GM18861 (cell line): ENCODE measurements around the gene POU2F1.
A peak's percentile ranks its signal among the peaks of the same experiment; 100 is the strongest.
"Not testable (repeated sequence)": the region's sequence is repeated elsewhere in the genome, so short reads cannot be mapped to it uniquely, and the experiment has no call there.

Experiments
- ATAC-seq: cut with Tn5 transposase; IDR thresholded peaks from one replicate; pipeline ENCODE4 v1.9.1; 2021; ENCODE audit not compliant: unreplicated experiment

Gene POU2F1

DNA sequence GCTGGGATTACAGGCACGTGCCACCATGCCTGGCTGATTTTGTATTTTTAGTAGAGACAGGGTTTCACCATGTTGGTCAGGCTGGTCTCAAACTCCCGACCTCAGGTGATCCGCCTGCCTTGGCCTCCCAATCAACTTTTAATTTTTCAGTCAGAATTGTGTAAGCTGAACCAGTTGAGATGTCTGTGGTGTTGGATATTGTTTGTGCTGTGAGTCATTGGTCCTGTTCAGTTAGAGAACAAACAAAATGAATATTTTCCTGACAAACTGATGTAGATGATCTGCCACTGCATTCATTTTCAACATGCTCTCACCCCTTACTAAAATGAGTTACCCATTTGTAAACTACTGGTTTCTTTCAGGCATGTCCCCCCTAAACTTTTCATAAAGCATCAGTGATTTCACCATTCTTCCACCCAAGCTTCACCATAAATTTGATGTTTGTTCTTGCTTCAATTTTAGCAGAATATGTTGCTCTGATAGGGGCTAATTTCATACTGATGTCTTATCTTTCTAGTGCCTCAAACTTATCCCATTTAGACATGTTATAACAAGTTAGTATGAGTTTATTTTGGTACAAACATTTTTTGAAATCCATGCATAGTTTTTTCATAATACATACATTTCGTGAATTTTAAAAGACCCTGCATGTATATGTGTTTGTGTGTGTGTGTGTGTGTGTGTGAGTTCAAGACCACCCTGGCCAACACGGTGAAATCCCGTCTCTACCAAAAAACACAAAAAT lies 15.2 kb upstream of the POU2F1 start:
- ATAC-seq = not testable (repeated sequence)

DNA sequence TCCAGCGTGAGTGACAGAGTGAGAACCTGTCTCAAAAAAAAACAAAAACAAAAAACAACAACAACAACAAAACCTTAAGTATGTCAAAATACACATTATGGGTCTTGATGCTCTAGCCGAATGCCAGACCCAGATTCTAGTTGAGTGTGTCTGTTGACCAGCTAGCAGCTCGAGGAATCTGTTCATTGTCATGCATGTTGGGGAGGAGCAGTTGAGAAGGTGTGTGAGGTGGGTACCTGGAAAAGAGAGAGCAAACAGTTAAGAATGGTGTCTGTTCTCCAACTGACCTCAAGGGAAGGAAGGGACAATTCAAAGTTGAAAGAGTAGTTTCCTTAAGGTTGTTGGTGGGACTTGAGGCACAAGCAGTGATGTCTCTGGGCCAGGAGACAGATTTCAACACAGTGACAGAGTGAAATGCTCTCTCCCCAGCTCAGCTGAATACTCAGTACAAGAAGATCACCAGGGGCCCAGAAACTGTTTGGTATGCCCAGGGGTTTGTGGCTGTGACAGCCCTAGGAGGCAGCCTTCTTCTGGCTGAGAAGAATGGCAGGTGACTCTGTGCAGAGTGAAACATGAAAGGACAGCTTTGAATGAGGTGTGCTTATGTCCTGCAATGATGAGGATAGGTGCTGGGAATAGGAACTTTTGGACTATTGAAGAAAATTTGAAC lies 14.4 kb upstream of the POU2F1 start:
- no peak for ATAC-seq

DNA sequence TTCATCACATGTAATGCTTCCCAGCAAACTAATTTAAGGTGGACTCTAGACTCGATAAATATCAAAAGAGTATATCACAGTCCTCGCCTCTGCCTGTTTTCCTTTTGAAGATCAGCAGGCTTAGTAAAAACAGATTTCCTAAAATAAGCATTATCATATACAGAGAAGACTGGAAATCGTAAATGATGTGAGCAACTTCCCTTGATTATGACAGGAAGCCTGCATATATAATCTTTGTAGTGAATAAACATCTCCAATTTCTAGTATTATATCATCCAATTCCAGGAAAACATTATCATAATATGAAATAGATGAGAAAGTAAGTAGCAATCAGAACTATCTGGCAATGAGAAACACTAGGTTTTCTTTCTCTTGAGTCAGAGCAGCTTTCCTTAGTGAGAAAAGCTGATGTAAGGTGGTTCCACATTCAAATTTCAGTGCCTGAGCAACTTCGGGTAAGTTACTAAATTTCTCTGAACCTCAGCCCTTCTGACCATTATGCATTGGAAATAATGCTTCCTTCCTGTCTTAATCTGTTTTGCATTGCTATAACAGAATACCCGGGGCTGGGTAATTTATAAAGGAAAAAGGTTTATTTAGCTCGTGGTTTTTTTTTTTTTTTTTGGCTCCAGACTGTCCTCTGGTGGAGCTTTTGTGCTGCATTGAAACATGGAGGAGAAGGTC lies 12.6 kb upstream of the POU2F1 start:
- no peak for ATAC-seq

GRCh38 chr1:167208624-167208976 lies 12.1 kb upstream of the POU2F1 start:
- ATAC-seq = no peak

- no peak for ATAC-seq
These were observed 11.6 kb upstream of the POU2F1 start for GRCh38 chr1:167209044-167209443.

GRCh38 chr1:167210966-167211674 lies 9.6 kb upstream of the POU2F1 start:
- no peak for ATAC-seq

GRCh38 chr1:167212025-167212424 lies 8.7 kb upstream of the POU2F1 start:
- ATAC-seq = no peak

DNA sequence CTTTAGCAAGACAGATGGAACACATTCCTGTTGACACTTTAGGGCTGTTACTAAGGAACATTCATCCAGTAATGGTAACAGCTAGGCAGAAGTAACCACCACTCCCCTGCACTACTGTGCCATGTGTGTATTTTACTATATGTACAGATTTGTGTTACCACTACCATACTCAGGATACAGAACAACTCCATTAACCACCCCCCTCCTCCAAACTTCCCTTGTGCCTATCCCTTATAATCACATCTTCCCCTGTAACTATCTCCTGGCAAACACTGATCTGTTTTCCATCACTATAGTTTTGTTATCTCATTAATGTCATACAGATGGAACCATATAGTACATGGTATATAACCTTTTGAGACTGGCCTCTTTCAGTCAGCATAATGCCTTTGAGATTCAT lies 3.9 kb upstream of the POU2F1 start:
- ATAC-seq = no peak

- ATAC-seq = no peak
These were observed 1.5 kb upstream of the POU2F1 start for GRCh38 chr1:167219194-167219593.

- ATAC-seq = peak; percentile 27
These were observed 795 bp upstream of the POU2F1 start for GRCh38 chr1:167219646-167220536.

- no peak for ATAC-seq
These were observed 546 bp downstream of the POU2F1 start for GRCh38 chr1:167221126-167221737.

DNA sequence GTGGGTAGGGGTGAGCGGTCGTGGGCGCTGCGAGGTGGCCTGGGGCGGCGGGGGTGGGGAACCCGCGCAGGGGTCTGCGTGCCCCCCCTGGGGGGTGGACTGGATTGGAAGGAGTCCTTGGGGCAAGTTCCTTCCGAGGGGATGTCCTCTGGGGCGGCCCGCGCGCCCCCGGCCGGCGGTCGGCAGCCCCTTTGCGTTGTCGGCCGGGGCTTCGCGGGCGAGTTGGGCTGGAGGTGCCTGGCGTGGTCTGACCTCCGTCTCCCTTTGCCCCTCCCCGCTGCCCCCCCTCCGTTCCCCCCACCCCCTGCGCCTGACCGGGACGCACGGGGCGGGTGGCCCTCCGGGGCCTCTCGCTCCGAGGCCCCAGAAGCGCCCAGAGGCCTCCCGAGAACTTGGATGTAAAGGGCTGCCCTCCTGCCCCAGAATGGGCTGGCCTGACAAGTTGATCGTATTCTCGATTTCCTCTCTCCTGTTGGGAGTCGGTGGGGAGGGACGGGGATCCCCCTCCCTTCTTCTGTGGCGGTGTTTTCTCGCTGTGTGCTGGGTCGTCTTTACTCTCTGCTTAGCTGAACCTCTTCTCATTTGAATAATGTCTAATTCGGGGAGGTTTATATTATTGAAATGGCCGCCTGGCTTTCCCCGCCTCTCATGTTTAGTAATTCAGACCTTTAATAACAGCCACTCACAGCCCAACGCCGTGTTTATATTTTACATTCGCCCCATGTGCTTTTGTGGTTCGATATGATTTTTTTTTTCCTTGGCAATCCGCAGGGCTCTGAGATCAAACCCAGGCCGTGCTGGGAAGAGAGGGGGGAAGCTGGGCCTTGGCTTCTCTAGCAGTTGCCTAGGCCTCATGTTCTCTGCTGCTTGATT lies 1.3 kb downstream of the POU2F1 start:
- peak; percentile 42 for ATAC-seq

- no peak for ATAC-seq
These were observed 2.7 kb downstream of the POU2F1 start for GRCh38 chr1:167223144-167224103.

- not testable (repeated sequence) for ATAC-seq
These were observed 4.1 kb downstream of the POU2F1 start for GRCh38 chr1:167224734-167225235.

GRCh38 chr1:167225920-167226319 lies 5.2 kb downstream of the POU2F1 start:
- no peak for ATAC-seq

GRCh38 chr1:167227934-167228378 lies 7.3 kb downstream of the POU2F1 start:
- ATAC-seq = no peak

DNA sequence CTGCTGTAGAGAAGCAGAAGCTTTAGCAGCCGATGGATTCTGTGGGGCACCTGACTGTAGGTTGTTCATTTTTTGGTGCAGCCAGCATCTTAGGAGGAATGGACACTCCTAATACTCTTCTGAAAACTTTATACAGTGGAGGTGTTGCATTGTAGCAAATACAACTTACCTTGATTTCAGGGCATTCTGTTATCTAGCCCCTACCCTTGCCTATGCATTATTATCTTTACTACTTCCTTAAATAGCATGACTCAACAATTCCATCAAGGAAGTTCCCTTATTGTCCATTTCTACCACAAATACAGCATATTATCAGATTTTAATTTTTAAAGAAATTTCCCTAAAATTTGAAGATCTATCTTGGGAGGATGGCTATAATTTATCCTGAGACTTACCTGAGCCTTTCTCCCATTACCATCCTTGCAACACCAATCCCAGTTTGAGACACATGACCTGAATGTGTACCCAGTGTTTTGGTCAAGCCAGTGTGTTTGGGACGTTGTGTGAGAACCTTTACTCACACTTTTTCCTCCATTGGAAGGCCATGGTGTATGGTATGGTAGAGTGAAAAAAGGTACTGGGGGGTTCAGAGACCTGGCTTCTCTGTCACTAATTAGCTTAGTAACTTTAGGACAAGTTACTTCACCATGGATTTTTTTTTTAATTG lies 9.2 kb downstream of the POU2F1 start:
- ATAC-seq = no peak
